ENCODE measurements around the gene MAST4. TPM values are rescaled to one million over a fixed set of nuclear protein-coding genes. Genes with fewer than 3 reads are reported as not detected.

The MAST4 gene
- total RNA-seq, 5 donors from 2014 or later (not counting 1 experiment from before 2014, with no cell fraction given), result 26.1 to 35.5 (median 32.0) TPM

GRCh38 chr5:66932457-66932856, 336.3 kb downstream of the MAST4 start:
- Histone ChIP-seq H3K27me3 (replicated peaks in 1 of 2; ENCODE audit: control insufficient read depth in 2 of 2, extremely low read depth in 1 of 2, insufficient read depth in 2 of 2, low read length in 1 of 2) (no peaks in the 10 kb centered on the region), H3K4me3 (ENCODE audit: control insufficient read depth in 1 of 2, extremely low read depth in 1 of 2, low read length in 1 of 2) (no peak overlapping the region), H3K27ac (ENCODE audit: low read length) (no peak overlapping the region), H3K36me3 (ENCODE audit: control insufficient read depth in 2 of 2, extremely low read depth in 1 of 2, insufficient read depth in 1 of 2, low read length in 1 of 2) (no peaks in the 10 kb centered on the region), H3K9me3 (no peaks in the 10 kb centered on the region), H3K4me1 (ENCODE audit: control insufficient read depth in 1 of 2, extremely low read depth in 1 of 2, insufficient read depth in 2 of 2, low read length in 2 of 2) (no peaks in the 10 kb centered on the region)
- DNase-seq (no peak), ATAC-seq (replicated peaks in 1 of 4) (no peak)
- Mint-ChIP-seq H3K4me1 (no peaks in the 10 kb centered on the region), H3K4me3 (no peak overlapping the region), H3K27me3 (peaks cover 2 to 12% of the 10 kb centered on the region in 2 donors), H3K36me3 (no peaks in the 10 kb centered on the region), H3K9me3 (no peaks in the 10 kb centered on the region), H3K27ac (no peak overlapping the region)
- 79% methylated on average over 2 of the region's 3 CpGs for WGBS (ENCODE audit: insufficient coverage)
- CTCF ChIA-PET, result no interaction called here
- POLR2A ChIA-PET, result interaction anchor here in 1 of 2 donors (0.6 kb wide), 1 partner anchor 42 kb away, joined by 3 read pairs; no protein-coding TSS in a partner anchor

- H3K9me3 Mint-ChIP-seq, result no peaks in the 10 kb centered on the region
- Histone ChIP-seq H3K4me1 (ENCODE audit: control insufficient read depth in 1 of 2, extremely low read depth in 1 of 2, insufficient read depth in 2 of 2, low read length in 2 of 2) (no peaks in the 10 kb centered on the region), H3K4me3 (ENCODE audit: control insufficient read depth in 1 of 2, extremely low read depth in 1 of 2, low read length in 1 of 2) (no peak overlapping the region), H3K27me3 (replicated peaks in 1 of 2; ENCODE audit: control insufficient read depth in 2 of 2, extremely low read depth in 1 of 2, insufficient read depth in 2 of 2, low read length in 1 of 2) (no peaks in the 10 kb centered on the region), H3K27ac (ENCODE audit: low read length) (no peak overlapping the region), H3K9me3 (no peaks in the 10 kb centered on the region), H3K36me3 (ENCODE audit: control insufficient read depth in 2 of 2, extremely low read depth in 1 of 2, insufficient read depth in 1 of 2, low read length in 1 of 2) (no peaks in the 10 kb centered on the region)
- no peak overlapping the region for H3K27ac Mint-ChIP-seq
- ChIA-PET POLR2A (no interaction called here), CTCF (no interaction called here)
- DNase-seq (no peak), ATAC-seq (replicated peaks in 1 of 4) (no peak)
- H3K27me3 Mint-ChIP-seq, result peaks cover 2 to 13% of the 10 kb centered on the region in 2 donors
- no peak overlapping the region for H3K4me3 Mint-ChIP-seq
- no peaks in the 10 kb centered on the region for H3K36me3 Mint-ChIP-seq
- H3K4me1 Mint-ChIP-seq, result no peaks in the 10 kb centered on the region
- no CpG with 5 or more reads among the region's 1 CpG for WGBS (ENCODE audit: insufficient coverage)
Measured at GRCh38 chr5:66933066-66933465, 336.9 kb downstream of the MAST4 start.

GRCh38 chr5:66939094-66939493, 342.9 kb downstream of the MAST4 start:
- DNase-seq, result no peak

GRCh38 chr5:66945389-66946349, 349.5 kb downstream of the MAST4 start:
- no peak for DNase-seq
- CTCF ChIA-PET, result no interaction called here

More at GRCh38 chr5:66939094-66939493, 342.9 kb downstream of the MAST4 start:
- no peak overlapping the region for H3K27ac Mint-ChIP-seq
- Histone ChIP-seq H3K9me3 (no peaks in the 10 kb centered on the region), H3K36me3 (ENCODE audit: control insufficient read depth in 2 of 2, extremely low read depth in 1 of 2, insufficient read depth in 1 of 2, low read length in 1 of 2) (no peaks in the 10 kb centered on the region), H3K27ac (ENCODE audit: low read length) (no peak overlapping the region), H3K4me1 (ENCODE audit: control insufficient read depth in 1 of 2, extremely low read depth in 1 of 2, insufficient read depth in 2 of 2, low read length in 2 of 2) (no peaks in the 10 kb centered on the region), H3K4me3 (ENCODE audit: control insufficient read depth in 1 of 2, extremely low read depth in 1 of 2, low read length in 1 of 2) (no peak overlapping the region), H3K27me3 (replicated peaks in 1 of 2; ENCODE audit: control insufficient read depth in 2 of 2, extremely low read depth in 1 of 2, insufficient read depth in 2 of 2, low read length in 1 of 2) (no peaks in the 10 kb centered on the region)
- H3K27me3 Mint-ChIP-seq, result peaks cover 10 to 12% of the 10 kb centered on the region in 2 donors
- POLR2A ChIA-PET, result interaction anchor here in 1 of 2 donors (0.5 kb wide), 1 partner anchor 1150 kb away, joined by 3 read pairs; no protein-coding TSS in a partner anchor
- H3K4me1 Mint-ChIP-seq, result no peaks in the 10 kb centered on the region
- H3K4me3 Mint-ChIP-seq, result no peak overlapping the region
- peaks cover 5 to 11% (median 5%) of the 10 kb centered on the region in 3 donors for H3K9me3 Mint-ChIP-seq
- no peak for ATAC-seq (replicated peaks in 1 of 4)
- CTCF ChIA-PET, result no interaction called here
- no CpG with 5 or more reads among the region's 2 CpGs for WGBS (ENCODE audit: insufficient coverage)
- H3K36me3 Mint-ChIP-seq, result no peaks in the 10 kb centered on the region

GRCh38 chr5:66947458-66947857, 351.3 kb downstream of the MAST4 start:
- peaks cover 0 to 4% (median 0%) of the 10 kb centered on the region in 3 donors for H3K9me3 Mint-ChIP-seq
- no peak overlapping the region for H3K4me3 ChIP-seq (ENCODE audit: control insufficient read depth in 1 of 2, extremely low read depth in 1 of 2, low read length in 1 of 2)
- DNase-seq (no peak), ATAC-seq (replicated peaks in 1 of 4) (no peak)
- H3K9me3 ChIP-seq, result no peaks in the 10 kb centered on the region
- H3K27ac Mint-ChIP-seq, result no peak overlapping the region
- peaks cover 4 to 7% of the 10 kb centered on the region in 2 donors for H3K27me3 Mint-ChIP-seq
- no peak overlapping the region for H3K27ac ChIP-seq (ENCODE audit: low read length)
- CTCF ChIA-PET, result no interaction called here
- H3K36me3 ChIP-seq (ENCODE audit: control insufficient read depth in 2 of 2, extremely low read depth in 1 of 2, insufficient read depth in 1 of 2, low read length in 1 of 2), result no peaks in the 10 kb centered on the region
- POLR2A ChIA-PET, result interaction anchor here in 1 of 2 donors (0.6 kb wide), 1 partner anchor 11 kb away, joined by 3 read pairs; no protein-coding TSS in a partner anchor
- no peaks in the 10 kb centered on the region for H3K36me3 Mint-ChIP-seq
- no peak overlapping the region for H3K4me3 Mint-ChIP-seq
- peaks cover 2 to 7% (median 5%) of the 10 kb centered on the region in 3 donors for H3K4me1 Mint-ChIP-seq
- no CpG with 5 or more reads among the region's 4 CpGs for WGBS (ENCODE audit: insufficient coverage)
- peaks cover 0 to 2% of the 10 kb centered on the region in 2 experiments for H3K27me3 ChIP-seq (replicated peaks in 1 of 2; ENCODE audit: control insufficient read depth in 2 of 2, extremely low read depth in 1 of 2, insufficient read depth in 2 of 2, low read length in 1 of 2)
- no peaks in the 10 kb centered on the region for H3K4me1 ChIP-seq (ENCODE audit: control insufficient read depth in 1 of 2, extremely low read depth in 1 of 2, insufficient read depth in 2 of 2, low read length in 2 of 2)

More at GRCh38 chr5:66945389-66946349, 349.5 kb downstream of the MAST4 start:
- H3K9me3 Mint-ChIP-seq, result peaks cover under 1 to 1% (median under 1%) of the 10 kb centered on the region in 3 donors
- H3K27ac ChIP-seq (ENCODE audit: low read length), result no peak overlapping the region
- no peak overlapping the region for H3K4me3 ChIP-seq (ENCODE audit: control insufficient read depth in 1 of 2, extremely low read depth in 1 of 2, low read length in 1 of 2)
- H3K27me3 ChIP-seq (replicated peaks in 1 of 2; ENCODE audit: control insufficient read depth in 2 of 2, extremely low read depth in 1 of 2, insufficient read depth in 2 of 2, low read length in 1 of 2), result peaks cover 0 to 2% of the 10 kb centered on the region in 2 experiments
- H3K4me1 ChIP-seq (ENCODE audit: control insufficient read depth in 1 of 2, extremely low read depth in 1 of 2, insufficient read depth in 2 of 2, low read length in 2 of 2), result no peaks in the 10 kb centered on the region
- H3K9me3 ChIP-seq, result no peaks in the 10 kb centered on the region
- H3K4me1 Mint-ChIP-seq, result no peaks in the 10 kb centered on the region
- POLR2A ChIA-PET, result no interaction called here
- 33% methylated on average over 3 of the region's 7 CpGs for WGBS (ENCODE audit: insufficient coverage)
- no peak overlapping the region for H3K4me3 Mint-ChIP-seq
- H3K36me3 ChIP-seq (ENCODE audit: control insufficient read depth in 2 of 2, extremely low read depth in 1 of 2, insufficient read depth in 1 of 2, low read length in 1 of 2), result no peaks in the 10 kb centered on the region
- no peak overlapping the region for H3K27ac Mint-ChIP-seq
- H3K27me3 Mint-ChIP-seq, result peaks cover 7 to 10% of the 10 kb centered on the region in 2 donors
- H3K36me3 Mint-ChIP-seq, result no peaks in the 10 kb centered on the region
- ATAC-seq (replicated peaks in 1 of 4), result no peak

- 100% methylated on average over 1 of the region's 4 CpGs for WGBS (ENCODE audit: insufficient coverage)
- Mint-ChIP-seq H3K4me3 (no peak overlapping the region), H3K36me3 (no peaks in the 10 kb centered on the region), H3K27ac (no peak overlapping the region), H3K4me1 (peaks cover 5 to 10% (median 8%) of the 10 kb centered on the region in 3 donors), H3K27me3 (peaks cover 4 to 7% of the 10 kb centered on the region in 2 donors), H3K9me3 (peaks cover 0 to 4% (median 0%) of the 10 kb centered on the region in 3 donors)
- H3K27ac ChIP-seq (ENCODE audit: low read length), result no peak overlapping the region
- ATAC-seq (replicated peaks in 1 of 4) (no peak), DNase-seq (no peak)
- H3K4me3 ChIP-seq (ENCODE audit: control insufficient read depth in 1 of 2, extremely low read depth in 1 of 2, low read length in 1 of 2), result no peak overlapping the region
- H3K27me3 ChIP-seq (replicated peaks in 1 of 2; ENCODE audit: control insufficient read depth in 2 of 2, extremely low read depth in 1 of 2, insufficient read depth in 2 of 2, low read length in 1 of 2), result peaks cover 0 to 2% of the 10 kb centered on the region in 2 experiments
- no peaks in the 10 kb centered on the region for H3K36me3 ChIP-seq (ENCODE audit: control insufficient read depth in 2 of 2, extremely low read depth in 1 of 2, insufficient read depth in 1 of 2, low read length in 1 of 2)
- CTCF ChIA-PET, result no interaction called here
- POLR2A ChIA-PET, result no interaction called here
- no peaks in the 10 kb centered on the region for H3K9me3 ChIP-seq
- no peaks in the 10 kb centered on the region for H3K4me1 ChIP-seq (ENCODE audit: control insufficient read depth in 1 of 2, extremely low read depth in 1 of 2, insufficient read depth in 2 of 2, low read length in 2 of 2)
Measured at GRCh38 chr5:66949066-66949465, 352.9 kb downstream of the MAST4 start.
